Heart right ventricle (tissue), 16 donors: ENCODE data around the gene RASAL2. TPM values are rescaled to one million over a fixed set of nuclear protein-coding genes. Genes with fewer than 3 reads are reported as not detected.

Experiments used
- ATAC-seq, 8 donors: fragments of 200-7000 bp; cut with Tn5 transposase; one replicate each; pipeline ENCODE4 v1.9.1; 2020; ENCODE audit warnings: mild to moderate bottlenecking in 8 of 8, moderate library complexity in 8 of 8, moderate number of reproducible peaks in 1 of 8
- DNase-seq, 2 donors: peaks; one replicate each; pipeline ENCODE4 v3.0.0-alpha.2; 2020
- H3K27ac ChIP-seq, 10 donors: fragments of 200-600 bp; sonication (generic) in 2 of 10; one replicate each; pipeline versions ENCODE4 v1.5.0 to v1.8.0; 2020 to 2022; ENCODE audit warnings: mild to moderate bottlenecking in 3 of 10
- H3K27me3 ChIP-seq, 7 donors: fragments of 200-600 bp; one replicate each; pipeline ENCODE4 v1.8.0; 2021 to 2022; ENCODE audit warnings: mild to moderate bottlenecking in 2 of 7
- H3K36me3 ChIP-seq, 9 donors: fragments of 200-600 bp; sonication (generic) in 1 of 9; one replicate each; pipeline versions ENCODE4 v1.5.0 to v1.8.0; 2020 to 2022; ENCODE audit warnings: mild to moderate bottlenecking in 2 of 9
- H3K4me1 ChIP-seq, 9 donors: fragments of 200-600 bp; sonication (generic) in 1 of 9; one replicate each; pipeline versions ENCODE4 v1.5.0 to v1.8.0; 2020 to 2022; ENCODE audit warnings: mild to moderate bottlenecking in 4 of 9
- H3K4me3 ChIP-seq, 10 donors: fragments of 200-600 bp; sonication (generic) in 2 of 10; one replicate each; pipeline versions ENCODE4 v1.5.0 to v1.8.0; 2020 to 2022; ENCODE audit warnings: mild to moderate bottlenecking in 7 of 10, moderate library complexity in 2 of 10
- H3K9me3 ChIP-seq, 11 donors: fragments of 200-600 bp in 10 of 11; sonication (generic) in 2 of 11; one replicate each; pipeline versions ENCODE4 v1.5.0 to v1.8.0; 2013 to 2022; ENCODE audit warnings: mild to moderate bottlenecking in 2 of 11, control low read depth in 1 of 11, moderate library complexity in 1 of 11
- WGBS, 2 donors: extraction: QIAGEN DNeasy Blood & Tissue Kit; methylation state at CpG; one replicate each; pipeline ENCODE4 v1.1.7; 2013; ENCODE audit warnings: inconsistent platforms in 1 of 2; 5-methylcytosine and 5-hydroxymethylcytosine counted together
- intact Hi-C, 10 donors: fragments of 100-400 bp; cut with DNase I; formaldehyde crosslinking; loops; one replicate each; pipeline versions ENCODE4 v1.11.1 to v1.14.2; 2022
- polyA plus RNA-seq, 2 donors: library from polyadenylated mRNA; stranded (reverse); fragments of 200-250 nt; gene quantifications; one replicate each; pipeline ENCODE4 v1.2.3, GENCODE V29; 2013
- total RNA-seq, 10 donors: library from RNA; stranded (reverse); fragmentation: NEBNext Ultra II Directional in 3 of 10; extraction: Animal tissue kit (Norgen Biotek cat#: 25700) in 3 of 10; gene quantifications; one replicate each; pipeline versions ENCODE4 v1.2.1 to v1.2.4, GENCODE V29; 2021 to 2023
- TF ChIP-seq, protein P1 (sequence below), 9 donors: fragments of 200-600 bp; sonication (generic) in 2 of 9; IDR thresholded peaks; one replicate each; pipeline versions ENCODE4 v1.5.0 to v1.8.0; 2021 to 2022; ENCODE audit warnings: antibody characterized with exemption in 9 of 9, mild to moderate bottlenecking in 5 of 9, moderate library complexity in 1 of 9
- donor health status: Arrhythmogenic right ventricular cardiomyopathy.
- donor health status: ischemic (EF 13 %, LVEDD 7.1; RV severe dilation, severe dysfunction).
- donor health status: healthy with polysubstance abuse.
- donor health status: DM: no; HTN: yes; CAD: no.
- donor health status: DM: no; HTN: no; CAD: no.
- donor health status: ischemic (EF 25% LVEDD 6.9; RV normal size, moderate dysfunction).
- donor health status: ischemic (EF 25% LVEDD 5.7; RV mildly dilated, moderate dysfunction).
- donor health status: healthy.
- donor health status: DM: yes; HTN: yes; CAD: no.
- donor health status: Ischemic cardiomyopathy.
- donor health status: ischemic (EF 35%, LVEDD 5.7; RV mildly dilated, moderate dysfunction).
- donor health status: nonischemic (EF 11% LVEDD 7.7; RV severe dilation, severe dysfunction).
- donor health status: DM: yes; HTN: yes; CAD: no.
- donor health status: PGD.
- donor health status: ischemic (EF 29% LVEDD 5.4; RV normal size, mild dysfunction).
- donor health status: nonischemic (EF 23%, LVEDD 6.1; RV moderate dilation, normal function).

The RASAL2 gene
- total and polyA plus RNA-seq, 12 donors = 3.5 to 59.8 (median 36.2) TPM

DNA sequence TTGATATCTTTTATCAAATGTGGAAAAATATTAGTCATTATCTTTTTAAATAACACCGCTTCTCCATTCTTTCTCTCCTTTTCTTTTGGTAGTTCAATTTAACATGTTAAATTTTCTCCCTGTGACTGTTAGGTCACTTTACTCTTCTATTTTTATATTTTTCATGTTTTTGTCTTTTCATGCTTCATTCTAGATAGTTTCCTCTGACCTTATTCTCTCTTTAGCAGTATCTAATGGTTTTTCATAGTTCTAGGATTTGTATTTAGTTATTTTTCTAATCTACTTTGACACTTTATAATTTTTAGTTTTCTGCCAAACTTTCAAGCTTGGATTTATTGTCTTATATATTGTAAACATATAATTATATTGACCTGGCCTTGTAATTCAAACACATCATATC is 116.0 kb downstream of the RASAL2 start:
- Histone ChIP-seq H3K27ac (no peak overlapping the region), H3K4me3 (no peak overlapping the region), H3K4me1 (no peaks in the 10 kb centered on the region), H3K27me3 (no peaks in the 10 kb centered on the region), H3K9me3 (peaks cover 0 to 45% (median 31%) of the 10 kb centered on the region in 11 donors), H3K36me3 (peaks cover 0 to 14% (median 0%) of the 10 kb centered on the region in 9 donors)
- intact Hi-C loops = no loop called here
- DNase-seq (no peak), ATAC-seq (no peak)
- TF ChIP-seq, protein P1, sequence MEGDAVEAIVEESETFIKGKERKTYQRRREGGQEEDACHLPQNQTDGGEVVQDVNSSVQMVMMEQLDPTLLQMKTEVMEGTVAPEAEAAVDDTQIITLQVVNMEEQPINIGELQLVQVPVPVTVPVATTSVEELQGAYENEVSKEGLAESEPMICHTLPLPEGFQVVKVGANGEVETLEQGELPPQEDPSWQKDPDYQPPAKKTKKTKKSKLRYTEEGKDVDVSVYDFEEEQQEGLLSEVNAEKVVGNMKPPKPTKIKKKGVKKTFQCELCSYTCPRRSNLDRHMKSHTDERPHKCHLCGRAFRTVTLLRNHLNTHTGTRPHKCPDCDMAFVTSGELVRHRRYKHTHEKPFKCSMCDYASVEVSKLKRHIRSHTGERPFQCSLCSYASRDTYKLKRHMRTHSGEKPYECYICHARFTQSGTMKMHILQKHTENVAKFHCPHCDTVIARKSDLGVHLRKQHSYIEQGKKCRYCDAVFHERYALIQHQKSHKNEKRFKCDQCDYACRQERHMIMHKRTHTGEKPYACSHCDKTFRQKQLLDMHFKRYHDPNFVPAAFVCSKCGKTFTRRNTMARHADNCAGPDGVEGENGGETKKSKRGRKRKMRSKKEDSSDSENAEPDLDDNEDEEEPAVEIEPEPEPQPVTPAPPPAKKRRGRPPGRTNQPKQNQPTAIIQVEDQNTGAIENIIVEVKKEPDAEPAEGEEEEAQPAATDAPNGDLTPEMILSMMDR (IDR thresholded peaks at IDR 0.05) = no peak
- 98 to 100% methylated on average over 1 of the region's 1 CpG for WGBS, 2 donors

DNA sequence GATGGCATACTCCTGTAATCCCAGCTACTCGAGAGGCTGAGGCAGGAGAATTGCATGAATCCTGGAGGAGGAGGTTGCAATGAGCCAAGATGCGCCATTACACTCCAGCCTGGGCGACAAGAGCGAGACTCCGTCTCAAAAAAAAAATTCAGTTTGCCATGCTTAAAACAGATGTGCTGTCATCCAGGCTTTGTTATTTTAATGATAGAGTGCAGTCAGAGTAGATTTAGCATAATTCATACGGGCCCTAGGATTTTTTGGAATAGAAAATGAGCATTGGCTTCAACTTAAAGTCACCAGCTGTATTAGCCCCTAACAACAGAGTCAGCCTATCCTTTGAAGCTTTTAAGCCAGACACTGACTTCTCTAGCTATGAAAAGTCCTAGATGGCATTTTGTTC is 124.6 kb downstream of the RASAL2 start:
- no peaks in the 10 kb centered on the region for H3K9me3 ChIP-seq
- intact Hi-C loops = no loop called here
- no peak for ATAC-seq
- no peaks in the 10 kb centered on the region for H3K27me3 ChIP-seq
- peaks cover 0 to 6% (median 0%) of the 10 kb centered on the region in 9 donors for H3K36me3 ChIP-seq
- no peaks in the 10 kb centered on the region for H3K4me1 ChIP-seq
- H3K4me3 ChIP-seq = no peak overlapping the region
- DNase-seq = no peak
- TF ChIP-seq, protein P1 (IDR thresholded peaks at IDR 0.05) = no peak
- no peak overlapping the region for H3K27ac ChIP-seq
- WGBS, 2 donors = 92 to 94% methylated on average over 6 of the region's 6 CpGs

DNA sequence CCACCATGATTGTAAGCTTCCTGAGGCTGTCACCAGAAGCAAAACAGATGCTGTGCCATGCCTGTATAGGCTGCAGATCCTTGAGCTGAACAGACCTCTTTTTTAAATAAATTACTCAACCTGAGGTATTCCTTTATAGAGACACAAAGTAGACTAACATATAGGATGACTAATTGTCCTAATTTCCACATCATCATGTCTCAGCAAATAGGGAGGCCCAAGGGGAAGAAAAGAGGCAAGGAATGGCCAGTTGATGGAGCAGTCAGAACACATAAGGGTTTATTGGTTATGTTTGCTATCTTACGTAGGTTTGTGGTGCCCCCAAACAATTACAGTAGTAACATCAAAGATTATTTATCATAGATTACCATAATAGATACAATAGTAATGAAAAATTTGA is 126.2 kb downstream of the RASAL2 start:
- peaks cover 0 to 13% (median 4%) of the 10 kb centered on the region in 9 donors for H3K4me1 ChIP-seq
- no peak overlapping the region for H3K4me3 ChIP-seq
- H3K36me3 ChIP-seq = no peaks in the 10 kb centered on the region
- TF ChIP-seq, protein P1 (IDR thresholded peaks at IDR 0.05) = no peak
- intact Hi-C loops = no loop called here
- H3K27ac ChIP-seq = no peak overlapping the region
- H3K9me3 ChIP-seq = no peaks in the 10 kb centered on the region
- WGBS, 2 donors = 96 to 97% methylated on average over 1 of the region's 1 CpG
- no peaks in the 10 kb centered on the region for H3K27me3 ChIP-seq
- DNase-seq (no peak), ATAC-seq (no peak)

DNA sequence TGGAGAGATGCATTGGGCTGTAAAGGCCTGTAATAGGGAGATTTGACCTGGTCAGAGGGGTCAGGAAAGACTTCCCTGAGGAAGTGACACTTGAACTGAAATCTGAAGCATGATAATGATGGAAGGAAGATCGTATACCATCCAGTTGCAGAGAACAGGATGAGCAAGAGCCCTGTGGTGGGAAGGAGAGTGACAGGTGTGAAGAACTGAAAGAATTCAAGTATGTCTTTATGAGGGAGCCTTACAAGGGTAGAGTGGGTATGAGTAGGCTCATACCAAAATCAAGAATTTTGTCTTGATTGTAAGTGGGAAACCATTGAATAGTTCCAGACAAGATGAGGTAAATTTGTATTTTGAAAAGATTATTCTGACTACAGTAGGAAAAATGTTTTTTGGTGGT is 129.4 kb downstream of the RASAL2 start:
- Histone ChIP-seq H3K36me3 (no peaks in the 10 kb centered on the region), H3K4me3 (no peak overlapping the region), H3K27ac (no peak overlapping the region), H3K27me3 (no peaks in the 10 kb centered on the region), H3K9me3 (peaks cover 0 to 2% (median 0%) of the 10 kb centered on the region in 11 donors), H3K4me1 (peaks cover 0 to 19% (median 4%) of the 10 kb centered on the region in 9 donors)
- intact Hi-C loops = no loop called here
- TF ChIP-seq, protein P1 (IDR thresholded peaks at IDR 0.05) = no peak
- ATAC-seq (no peak), DNase-seq (no peak)
- 73 to 78% methylated on average over 1 of the region's 1 CpG for WGBS, 2 donors
